Measurements from ENCODE around the gene CENPX.
A peak's percentile ranks its signal among the peaks of the same experiment; 100 is the strongest.

The CENPX gene

DNA sequence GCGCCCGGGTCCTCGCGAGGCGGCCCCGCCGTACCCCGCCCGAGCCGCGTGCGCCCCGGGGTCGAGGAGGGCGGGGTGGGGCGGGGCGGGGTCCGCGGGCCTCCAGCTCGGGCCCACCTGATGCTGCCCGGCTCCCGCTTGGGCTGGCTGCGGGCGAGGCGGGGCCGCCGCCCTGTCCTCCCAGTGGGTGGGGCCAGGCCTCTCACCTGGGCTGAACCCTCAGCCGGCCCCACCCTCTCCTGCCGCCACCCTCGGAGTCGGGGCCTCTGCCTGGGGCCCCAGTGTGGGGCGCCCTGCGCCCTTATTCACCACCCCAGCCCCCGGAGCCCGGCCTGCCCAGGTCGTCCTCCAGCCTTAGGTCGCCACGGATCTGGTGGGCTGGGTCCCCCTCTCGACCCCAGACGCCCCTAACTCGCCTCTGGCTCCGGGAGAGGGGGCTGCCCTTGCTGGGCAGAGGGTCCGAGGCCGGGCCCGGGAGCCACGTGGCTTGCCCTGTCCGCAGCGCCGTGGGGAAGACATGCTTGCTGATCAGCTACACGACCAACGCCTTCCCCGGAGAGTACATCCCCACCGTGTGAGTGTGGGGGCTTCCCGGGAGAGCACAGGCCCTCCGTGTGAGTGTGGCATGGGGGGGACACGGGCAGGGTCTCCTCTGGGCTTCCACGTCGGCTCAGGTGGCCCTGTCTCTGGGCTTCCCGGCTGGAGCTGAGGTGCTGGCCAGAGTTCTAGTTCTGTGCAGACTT lies 9.4 kb upstream of the CENPX start:
- H3K9ac ChIP-seq (ENCODE audit: low read depth in 1 of 2, low read length in 2 of 2): peak overlapping the region in 1 of 2 donors; percentile 42
- no peaks in the 10 kb centered on the region for H3K27me3 ChIP-seq (ENCODE audit: control insufficient read depth in 2 of 2, insufficient read depth in 2 of 2, low read length in 2 of 2)
- peaks cover 18 to 26% of the 10 kb centered on the region in 2 donors for H3K4me1 ChIP-seq (ENCODE audit: control insufficient read depth in 2 of 2, insufficient read depth in 2 of 2, low read length in 2 of 2)
- peaks cover 2 to 4% of the 10 kb centered on the region in 2 donors for H3K36me3 ChIP-seq (ENCODE audit: control insufficient read depth in 2 of 2, insufficient read depth in 2 of 2, low read length in 2 of 2)
- no peaks in the 10 kb centered on the region for H3K9me3 ChIP-seq (ENCODE audit: control insufficient read depth in 2 of 2, low read length in 2 of 2)
- H3K4me3 ChIP-seq (ENCODE audit: low read length in 2 of 2): no peak overlapping the region
- H3K27ac ChIP-seq (ENCODE audit: low read depth in 2 of 2, low read length in 2 of 2): no peak overlapping the region

- no peaks in the 10 kb centered on the region for H3K27me3 ChIP-seq (ENCODE audit: control insufficient read depth in 2 of 2, insufficient read depth in 2 of 2, low read length in 2 of 2)
These were observed 8.7 kb upstream of the CENPX start, which contains the start of gene RAC3 for GRCh38 chr17:82031303-82031884. RAC3 (plus strand) TSS chr17:82031678; CDS start chr17:82031762, 84 bp downstream.

DNA sequence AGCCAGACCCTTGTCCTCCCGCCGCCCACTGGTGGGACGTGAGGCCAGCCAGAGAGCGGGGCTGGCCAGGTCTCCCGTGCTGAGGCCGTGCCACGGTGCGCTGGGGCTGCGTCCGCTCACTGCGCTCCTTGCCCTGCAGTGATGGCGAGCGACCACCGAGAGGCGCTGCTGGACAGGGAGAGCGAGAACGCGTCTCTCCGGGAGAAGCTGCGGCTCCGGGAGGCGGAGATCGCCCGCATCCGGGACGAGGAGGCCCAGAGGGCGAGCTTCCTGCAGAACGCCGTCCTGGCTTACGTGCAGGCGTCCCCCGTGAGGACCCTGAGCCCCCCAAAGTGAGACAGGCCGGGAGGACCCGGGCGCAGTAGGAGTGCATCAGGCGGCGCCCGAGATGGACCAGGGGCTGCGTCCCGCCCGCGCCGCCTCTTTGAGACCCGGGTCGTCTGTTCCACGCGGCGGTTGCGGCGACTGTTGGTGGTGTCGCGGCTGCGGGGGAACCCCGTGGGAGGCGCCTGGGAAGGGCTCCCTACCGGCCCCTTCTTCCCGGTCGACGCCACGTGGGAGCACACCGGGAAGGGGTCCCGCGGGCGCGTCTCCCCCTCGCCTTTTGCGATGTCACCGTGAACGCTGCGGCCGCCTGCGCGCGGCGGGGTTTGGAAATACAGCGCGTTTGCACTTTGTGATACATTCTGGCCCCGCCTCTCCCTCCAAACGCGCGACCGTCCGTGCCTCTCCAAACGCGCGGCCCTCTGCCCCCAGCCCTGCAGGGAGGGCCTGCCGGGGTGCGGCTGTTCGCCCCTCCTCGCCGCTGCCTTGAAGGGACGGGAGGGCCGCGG lies 8.0 kb upstream of the CENPX start:
- Histone ChIP-seq H3K36me3 (ENCODE audit: control insufficient read depth in 2 of 2, insufficient read depth in 2 of 2, low read length in 2 of 2) (peaks cover 2 to 4% of the 10 kb centered on the region in 2 donors), H3K27me3 (ENCODE audit: control insufficient read depth in 2 of 2, insufficient read depth in 2 of 2, low read length in 2 of 2) (no peaks in the 10 kb centered on the region), H3K4me3 (ENCODE audit: low read length in 2 of 2) (peak overlapping the region; percentile 56 to 60), H3K4me1 (ENCODE audit: control insufficient read depth in 2 of 2, insufficient read depth in 2 of 2, low read length in 2 of 2) (peaks cover 8 to 17% of the 10 kb centered on the region in 2 donors), H3K9me3 (ENCODE audit: control insufficient read depth in 2 of 2, low read length in 2 of 2) (no peaks in the 10 kb centered on the region), H3K9ac (ENCODE audit: low read depth in 1 of 2, low read length in 2 of 2) (peak overlapping the region in 1 of 2 donors; percentile 40), H3K27ac (ENCODE audit: low read depth in 2 of 2, low read length in 2 of 2) (peak overlapping the region; percentile 61 to 72)

More at GRCh38 chr17:82031303-82031884, 8.7 kb upstream of the CENPX start, which contains the start of gene RAC3:
- H3K9me3 ChIP-seq (ENCODE audit: control insufficient read depth in 2 of 2, low read length in 2 of 2): no peaks in the 10 kb centered on the region
- peak within 1 kb of the TSS; percentile 56 to 60 for H3K4me3 ChIP-seq (ENCODE audit: low read length in 2 of 2)
- peak within 1 kb of the TSS in 1 of 2 donors; percentile 42 for H3K9ac ChIP-seq (ENCODE audit: low read depth in 1 of 2, low read length in 2 of 2)
- H3K36me3 ChIP-seq (ENCODE audit: control insufficient read depth in 2 of 2, insufficient read depth in 2 of 2, low read length in 2 of 2): peaks cover 2 to 4% of the 10 kb centered on the region in 2 donors
- H3K27ac ChIP-seq (ENCODE audit: low read depth in 2 of 2, low read length in 2 of 2): peak within 1 kb of the TSS; percentile 61 to 72
- H3K4me1 ChIP-seq (ENCODE audit: control insufficient read depth in 2 of 2, insufficient read depth in 2 of 2, low read length in 2 of 2): peaks cover 13 to 22% of the 10 kb centered on the region in 2 donors

DNA sequence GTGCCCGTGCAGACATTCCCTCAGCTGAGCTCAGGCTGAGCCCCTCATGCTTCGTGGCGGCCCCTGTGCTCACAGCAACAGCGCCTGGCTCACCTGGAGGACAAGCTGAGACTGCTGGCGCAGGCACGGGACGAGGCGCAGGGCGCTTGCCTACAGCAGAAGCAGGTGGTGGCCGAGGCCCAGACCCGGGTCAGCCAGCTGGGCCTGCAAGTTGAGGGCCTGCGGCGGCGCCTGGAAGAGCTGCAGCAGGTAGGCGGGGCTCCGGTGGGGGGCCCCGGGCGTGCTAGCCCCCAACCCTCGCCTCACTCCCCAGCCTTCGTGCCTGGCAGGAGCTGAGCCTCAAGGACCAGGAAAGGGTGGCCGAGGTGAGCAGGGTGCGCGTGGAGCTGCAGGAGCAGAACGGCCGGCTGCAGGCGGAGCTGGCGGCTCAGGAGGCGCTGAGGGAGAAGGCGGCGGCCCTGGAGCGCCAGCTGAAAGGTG lies 7.4 kb upstream of the CENPX start:
- Histone ChIP-seq H3K27me3 (ENCODE audit: control insufficient read depth in 2 of 2, insufficient read depth in 2 of 2, low read length in 2 of 2) (no peaks in the 10 kb centered on the region), H3K4me3 (ENCODE audit: low read length in 2 of 2) (peak overlapping the region in 1 of 2 donors; percentile 60), H3K27ac (ENCODE audit: low read depth in 2 of 2, low read length in 2 of 2) (no peak overlapping the region), H3K4me1 (ENCODE audit: control insufficient read depth in 2 of 2, insufficient read depth in 2 of 2, low read length in 2 of 2) (peaks cover 8 to 17% of the 10 kb centered on the region in 2 donors), H3K9me3 (ENCODE audit: control insufficient read depth in 2 of 2, low read length in 2 of 2) (no peaks in the 10 kb centered on the region), H3K9ac (ENCODE audit: low read depth in 1 of 2, low read length in 2 of 2) (no peak overlapping the region), H3K36me3 (ENCODE audit: control insufficient read depth in 2 of 2, insufficient read depth in 2 of 2, low read length in 2 of 2) (peaks cover under 1 to 1% of the 10 kb centered on the region in 2 donors)

GRCh38 chr17:82029391-82029790 lies 6.7 kb upstream of the CENPX start:
- no peak overlapping the region for H3K27ac ChIP-seq (ENCODE audit: low read depth in 2 of 2, low read length in 2 of 2)
- H3K4me1 ChIP-seq (ENCODE audit: control insufficient read depth in 2 of 2, insufficient read depth in 2 of 2, low read length in 2 of 2): peaks cover 8 to 18% of the 10 kb centered on the region in 2 donors
- no peaks in the 10 kb centered on the region for H3K9me3 ChIP-seq (ENCODE audit: control insufficient read depth in 2 of 2, low read length in 2 of 2)
- no peak overlapping the region for H3K9ac ChIP-seq (ENCODE audit: low read depth in 1 of 2, low read length in 2 of 2)
- H3K4me3 ChIP-seq (ENCODE audit: low read length in 2 of 2): no peak overlapping the region
- H3K36me3 ChIP-seq (ENCODE audit: control insufficient read depth in 2 of 2, insufficient read depth in 2 of 2, low read length in 2 of 2): no peaks in the 10 kb centered on the region
- H3K27me3 ChIP-seq (ENCODE audit: control insufficient read depth in 2 of 2, insufficient read depth in 2 of 2, low read length in 2 of 2): no peaks in the 10 kb centered on the region

DNA sequence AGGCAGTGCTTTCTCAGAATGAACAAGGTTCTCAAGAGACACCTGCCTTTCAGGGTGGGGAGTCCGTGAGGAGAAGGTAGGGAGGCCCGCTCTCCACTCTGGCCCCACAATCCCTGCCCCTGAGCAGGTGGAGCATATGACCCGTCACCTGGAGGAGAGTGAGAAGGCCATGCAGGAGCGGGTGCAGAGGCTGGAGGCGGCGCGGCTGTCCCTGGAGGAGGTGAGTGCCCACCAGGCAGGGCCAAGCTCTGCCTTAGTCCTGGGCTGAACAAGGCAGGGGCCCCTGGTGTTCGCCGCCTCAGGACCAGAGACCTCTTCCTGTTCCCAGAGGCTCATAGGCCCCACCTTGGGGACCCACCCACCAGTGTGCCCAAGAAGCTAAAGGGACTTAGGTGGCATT lies 6.3 kb upstream of the CENPX start:
- Histone ChIP-seq H3K9me3 (ENCODE audit: control insufficient read depth in 2 of 2, low read length in 2 of 2) (no peaks in the 10 kb centered on the region), H3K9ac (ENCODE audit: low read depth in 1 of 2, low read length in 2 of 2) (no peak overlapping the region), H3K4me1 (ENCODE audit: control insufficient read depth in 2 of 2, insufficient read depth in 2 of 2, low read length in 2 of 2) (peaks cover 10 to 22% of the 10 kb centered on the region in 2 donors), H3K27ac (ENCODE audit: low read depth in 2 of 2, low read length in 2 of 2) (no peak overlapping the region), H3K4me3 (ENCODE audit: low read length in 2 of 2) (no peak overlapping the region), H3K27me3 (ENCODE audit: control insufficient read depth in 2 of 2, insufficient read depth in 2 of 2, low read length in 2 of 2) (no peaks in the 10 kb centered on the region), H3K36me3 (ENCODE audit: control insufficient read depth in 2 of 2, insufficient read depth in 2 of 2, low read length in 2 of 2) (no peaks in the 10 kb centered on the region)

DNA sequence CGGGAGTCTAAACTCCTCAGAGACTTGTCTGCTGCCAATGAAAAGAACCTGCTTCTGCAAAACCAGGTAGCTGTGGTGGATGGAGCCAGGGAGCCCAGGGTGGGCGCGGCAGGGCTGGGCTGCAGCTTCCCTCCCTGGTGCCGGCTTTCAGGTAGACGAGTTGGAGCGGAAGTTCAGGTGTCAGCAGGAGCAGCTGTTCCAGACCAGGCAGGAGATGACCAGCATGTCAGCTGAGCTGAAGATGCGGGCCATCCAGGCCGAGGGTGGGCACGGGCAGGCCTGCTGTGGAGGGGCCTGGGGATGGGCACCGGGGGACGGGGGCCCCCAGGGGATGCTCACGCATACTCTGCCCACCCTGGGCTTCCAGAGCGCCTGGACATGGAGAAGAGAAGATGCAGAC lies 5.6 kb upstream of the CENPX start:
- Histone ChIP-seq H3K4me1 (ENCODE audit: control insufficient read depth in 2 of 2, insufficient read depth in 2 of 2, low read length in 2 of 2) (peaks cover 15 to 27% of the 10 kb centered on the region in 2 donors), H3K27ac (ENCODE audit: low read depth in 2 of 2, low read length in 2 of 2) (no peak overlapping the region), H3K27me3 (ENCODE audit: control insufficient read depth in 2 of 2, insufficient read depth in 2 of 2, low read length in 2 of 2) (no peaks in the 10 kb centered on the region), H3K9ac (ENCODE audit: low read depth in 1 of 2, low read length in 2 of 2) (no peak overlapping the region), H3K4me3 (ENCODE audit: low read length in 2 of 2) (no peak overlapping the region), H3K9me3 (ENCODE audit: control insufficient read depth in 2 of 2, low read length in 2 of 2) (no peaks in the 10 kb centered on the region), H3K36me3 (ENCODE audit: control insufficient read depth in 2 of 2, insufficient read depth in 2 of 2, low read length in 2 of 2) (no peaks in the 10 kb centered on the region)

GRCh38 chr17:82025401-82026107 lies 2.9 kb upstream of the CENPX start:
- no peak overlapping the region for H3K4me3 ChIP-seq (ENCODE audit: low read length in 2 of 2)
- H3K9ac ChIP-seq (ENCODE audit: low read depth in 1 of 2, low read length in 2 of 2): no peak overlapping the region
- H3K9me3 ChIP-seq (ENCODE audit: control insufficient read depth in 2 of 2, low read length in 2 of 2): no peaks in the 10 kb centered on the region
- H3K27ac ChIP-seq (ENCODE audit: low read depth in 2 of 2, low read length in 2 of 2): no peak overlapping the region
- no peaks in the 10 kb centered on the region for H3K36me3 ChIP-seq (ENCODE audit: control insufficient read depth in 2 of 2, insufficient read depth in 2 of 2, low read length in 2 of 2)
- no peaks in the 10 kb centered on the region for H3K27me3 ChIP-seq (ENCODE audit: control insufficient read depth in 2 of 2, insufficient read depth in 2 of 2, low read length in 2 of 2)
- peaks cover 23 to 31% of the 10 kb centered on the region in 2 donors for H3K4me1 ChIP-seq (ENCODE audit: control insufficient read depth in 2 of 2, insufficient read depth in 2 of 2, low read length in 2 of 2)

GRCh38 chr17:82024859-82025258 lies 2.2 kb upstream of the CENPX start:
- no peak overlapping the region for H3K27ac ChIP-seq (ENCODE audit: low read depth in 2 of 2, low read length in 2 of 2)
- no peaks in the 10 kb centered on the region for H3K9me3 ChIP-seq (ENCODE audit: control insufficient read depth in 2 of 2, low read length in 2 of 2)
- no peaks in the 10 kb centered on the region for H3K36me3 ChIP-seq (ENCODE audit: control insufficient read depth in 2 of 2, insufficient read depth in 2 of 2, low read length in 2 of 2)
- no peak overlapping the region for H3K9ac ChIP-seq (ENCODE audit: low read depth in 1 of 2, low read length in 2 of 2)
- no peak overlapping the region for H3K4me3 ChIP-seq (ENCODE audit: low read length in 2 of 2)
- peaks cover 23 to 26% of the 10 kb centered on the region in 2 donors for H3K4me1 ChIP-seq (ENCODE audit: control insufficient read depth in 2 of 2, insufficient read depth in 2 of 2, low read length in 2 of 2)
- no peaks in the 10 kb centered on the region for H3K27me3 ChIP-seq (ENCODE audit: control insufficient read depth in 2 of 2, insufficient read depth in 2 of 2, low read length in 2 of 2)

Data from mucosa of rectum (tissue), 2 donors.